Neural cell (in vitro differentiated cells): ENCODE data around the gene RASGEF1C.

Experiments
- EZH2 ChIP-seq: fragments of 200-600, 300-800 bp; shearing (Covaris generic), sonication (generic); IDR thresholded peaks from 2 replicates; pipeline ENCODE4 v1.6.1; 2014; ENCODE audit warnings: antibody characterized with exemption, low read length, borderline replicate concordance, mild to moderate bottlenecking; ENCODE audit not compliant: insufficient read depth, poor library complexity, severe bottlenecking
- RAD21 ChIP-seq: fragments of 450-650 bp; conservative IDR thresholded peaks from 2 replicates; pipeline ENCODE4 v1.6.1; 2014; ENCODE audit warnings: antibody characterized with exemption, mild to moderate bottlenecking, moderate library complexity
- SMC3 ChIP-seq: fragments of 450-650 bp; conservative IDR thresholded peaks from 2 replicates; pipeline ENCODE4 v1.6.1; 2014; ENCODE audit warnings: antibody characterized with exemption, mild to moderate bottlenecking, moderate library complexity; ENCODE audit not compliant: poor library complexity
- TF ChIP-seq, protein P1 (sequence below): fragments of 450-650 bp; IDR thresholded peaks from 2 replicates; pipeline ENCODE4 v1.5.1; 2014; ENCODE audit warnings: antibody characterized with exemption, mild to moderate bottlenecking, moderate library complexity; ENCODE audit not compliant: poor library complexity, severe bottlenecking
- TF ChIP-seq, protein P2 (sequence below): IDR thresholded peaks from 2 replicates; pipeline ENCODE4 v1.6.1; 2012; ENCODE audit warnings: borderline replicate concordance

DNA sequence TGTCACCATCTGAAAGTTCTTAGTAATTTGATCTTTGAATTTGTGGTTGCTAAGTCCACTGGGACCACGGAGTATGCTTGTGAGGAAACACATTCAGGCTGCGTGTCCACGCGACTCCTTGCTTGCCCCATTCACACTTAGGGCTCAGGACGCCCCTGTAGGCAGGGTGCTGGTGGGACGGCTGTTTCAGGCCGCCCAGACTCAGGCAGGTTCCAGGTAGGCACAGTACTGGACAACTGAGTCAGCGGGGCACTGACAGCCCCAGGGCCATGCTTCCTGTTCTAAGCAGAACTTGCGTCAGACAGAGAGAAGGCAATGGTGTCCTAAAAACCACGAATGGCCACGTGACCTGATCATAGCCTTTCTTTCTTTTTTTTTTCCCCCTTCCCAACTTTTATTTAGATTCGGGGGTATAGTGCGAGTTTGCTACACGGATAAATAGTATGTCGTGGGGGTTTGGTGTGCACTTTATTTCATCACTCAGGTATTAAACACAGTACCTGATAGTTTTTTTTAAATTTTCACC lies 7.7 kb upstream of the RASGEF1C start:
- no peak for TF ChIP-seq SMC3
- TF ChIP-seq, protein P1, sequence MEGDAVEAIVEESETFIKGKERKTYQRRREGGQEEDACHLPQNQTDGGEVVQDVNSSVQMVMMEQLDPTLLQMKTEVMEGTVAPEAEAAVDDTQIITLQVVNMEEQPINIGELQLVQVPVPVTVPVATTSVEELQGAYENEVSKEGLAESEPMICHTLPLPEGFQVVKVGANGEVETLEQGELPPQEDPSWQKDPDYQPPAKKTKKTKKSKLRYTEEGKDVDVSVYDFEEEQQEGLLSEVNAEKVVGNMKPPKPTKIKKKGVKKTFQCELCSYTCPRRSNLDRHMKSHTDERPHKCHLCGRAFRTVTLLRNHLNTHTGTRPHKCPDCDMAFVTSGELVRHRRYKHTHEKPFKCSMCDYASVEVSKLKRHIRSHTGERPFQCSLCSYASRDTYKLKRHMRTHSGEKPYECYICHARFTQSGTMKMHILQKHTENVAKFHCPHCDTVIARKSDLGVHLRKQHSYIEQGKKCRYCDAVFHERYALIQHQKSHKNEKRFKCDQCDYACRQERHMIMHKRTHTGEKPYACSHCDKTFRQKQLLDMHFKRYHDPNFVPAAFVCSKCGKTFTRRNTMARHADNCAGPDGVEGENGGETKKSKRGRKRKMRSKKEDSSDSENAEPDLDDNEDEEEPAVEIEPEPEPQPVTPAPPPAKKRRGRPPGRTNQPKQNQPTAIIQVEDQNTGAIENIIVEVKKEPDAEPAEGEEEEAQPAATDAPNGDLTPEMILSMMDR: no peak
- no peak for TF ChIP-seq RAD21
- TF ChIP-seq, protein P2, sequence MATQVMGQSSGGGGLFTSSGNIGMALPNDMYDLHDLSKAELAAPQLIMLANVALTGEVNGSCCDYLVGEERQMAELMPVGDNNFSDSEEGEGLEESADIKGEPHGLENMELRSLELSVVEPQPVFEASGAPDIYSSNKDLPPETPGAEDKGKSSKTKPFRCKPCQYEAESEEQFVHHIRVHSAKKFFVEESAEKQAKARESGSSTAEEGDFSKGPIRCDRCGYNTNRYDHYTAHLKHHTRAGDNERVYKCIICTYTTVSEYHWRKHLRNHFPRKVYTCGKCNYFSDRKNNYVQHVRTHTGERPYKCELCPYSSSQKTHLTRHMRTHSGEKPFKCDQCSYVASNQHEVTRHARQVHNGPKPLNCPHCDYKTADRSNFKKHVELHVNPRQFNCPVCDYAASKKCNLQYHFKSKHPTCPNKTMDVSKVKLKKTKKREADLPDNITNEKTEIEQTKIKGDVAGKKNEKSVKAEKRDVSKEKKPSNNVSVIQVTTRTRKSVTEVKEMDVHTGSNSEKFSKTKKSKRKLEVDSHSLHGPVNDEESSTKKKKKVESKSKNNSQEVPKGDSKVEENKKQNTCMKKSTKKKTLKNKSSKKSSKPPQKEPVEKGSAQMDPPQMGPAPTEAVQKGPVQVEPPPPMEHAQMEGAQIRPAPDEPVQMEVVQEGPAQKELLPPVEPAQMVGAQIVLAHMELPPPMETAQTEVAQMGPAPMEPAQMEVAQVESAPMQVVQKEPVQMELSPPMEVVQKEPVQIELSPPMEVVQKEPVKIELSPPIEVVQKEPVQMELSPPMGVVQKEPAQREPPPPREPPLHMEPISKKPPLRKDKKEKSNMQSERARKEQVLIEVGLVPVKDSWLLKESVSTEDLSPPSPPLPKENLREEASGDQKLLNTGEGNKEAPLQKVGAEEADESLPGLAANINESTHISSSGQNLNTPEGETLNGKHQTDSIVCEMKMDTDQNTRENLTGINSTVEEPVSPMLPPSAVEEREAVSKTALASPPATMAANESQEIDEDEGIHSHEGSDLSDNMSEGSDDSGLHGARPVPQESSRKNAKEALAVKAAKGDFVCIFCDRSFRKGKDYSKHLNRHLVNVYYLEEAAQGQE: no peak
- no peak for TF ChIP-seq EZH2
